Measurements from ENCODE around the gene PRKN.

DNA sequence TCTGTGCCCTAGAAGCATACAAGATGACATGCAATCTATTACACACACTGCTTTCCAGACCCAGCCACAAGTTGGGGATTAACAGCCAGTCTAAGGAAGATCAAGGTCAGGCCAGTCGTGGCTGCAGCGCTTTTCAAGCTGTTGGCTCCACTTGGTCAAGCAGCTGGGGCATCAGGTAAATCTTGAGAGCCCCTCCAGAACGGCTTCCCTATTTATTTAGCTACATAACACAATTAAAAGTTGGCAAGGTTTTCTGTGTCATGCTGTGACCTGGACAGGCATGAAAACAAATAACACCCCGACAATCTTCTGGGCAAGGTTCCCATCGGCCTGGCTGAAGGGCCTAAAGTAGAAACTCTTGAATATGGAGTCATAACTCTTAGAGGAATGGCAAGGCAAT lies 524.3 kb downstream of the PRKN start:
- TF ChIP-seq, protein P1, sequence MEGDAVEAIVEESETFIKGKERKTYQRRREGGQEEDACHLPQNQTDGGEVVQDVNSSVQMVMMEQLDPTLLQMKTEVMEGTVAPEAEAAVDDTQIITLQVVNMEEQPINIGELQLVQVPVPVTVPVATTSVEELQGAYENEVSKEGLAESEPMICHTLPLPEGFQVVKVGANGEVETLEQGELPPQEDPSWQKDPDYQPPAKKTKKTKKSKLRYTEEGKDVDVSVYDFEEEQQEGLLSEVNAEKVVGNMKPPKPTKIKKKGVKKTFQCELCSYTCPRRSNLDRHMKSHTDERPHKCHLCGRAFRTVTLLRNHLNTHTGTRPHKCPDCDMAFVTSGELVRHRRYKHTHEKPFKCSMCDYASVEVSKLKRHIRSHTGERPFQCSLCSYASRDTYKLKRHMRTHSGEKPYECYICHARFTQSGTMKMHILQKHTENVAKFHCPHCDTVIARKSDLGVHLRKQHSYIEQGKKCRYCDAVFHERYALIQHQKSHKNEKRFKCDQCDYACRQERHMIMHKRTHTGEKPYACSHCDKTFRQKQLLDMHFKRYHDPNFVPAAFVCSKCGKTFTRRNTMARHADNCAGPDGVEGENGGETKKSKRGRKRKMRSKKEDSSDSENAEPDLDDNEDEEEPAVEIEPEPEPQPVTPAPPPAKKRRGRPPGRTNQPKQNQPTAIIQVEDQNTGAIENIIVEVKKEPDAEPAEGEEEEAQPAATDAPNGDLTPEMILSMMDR (conservative IDR thresholded peaks at IDR 0.05) = no peak
- no peak for TF ChIP-seq ZFX (IDR thresholded peaks at IDR 0.05)

Measured in C4-2B (cell line).